Activated CD8-positive, alpha-beta T cell treated with anti-CD3 and anti-CD28 coated beads for 36 hours (primary cell): ENCODE data around the gene PM20D1. TPM values are rescaled to one million over a fixed set of nuclear protein-coding genes. Genes with fewer than 3 reads are reported as not detected.
"Not testable (repeated sequence)": the region's sequence is repeated elsewhere in the genome, so short reads cannot be mapped to it uniquely, and the experiment has no call there.

ENCODE experiments used
- ATAC-seq: fragments of 200-7000 bp; cut with Tn5 transposase; one replicate; pipeline ENCODE4 v1.10.0; 2021; ENCODE audit warnings: mild to moderate bottlenecking, moderate library complexity
- CTCF ChIA-PET: fragments of 350-600 bp; sonication (Branson Sonifier 250); formaldehyde crosslinking; loops from one replicate; lab custom pipeline; 2021; ENCODE audit warnings: antibody characterized with exemption; lab: Charles Lee
- POLR2A ChIA-PET: fragments of 350-600 bp; sonication (Branson Sonifier 250); formaldehyde crosslinking; loops from one replicate; lab custom pipeline; 2021; ENCODE audit warnings: antibody characterized with exemption; lab: Charles Lee
- DNase-seq: peaks from one replicate; pipeline ENCODE4 v3.0.0-alpha.2; 2020
- H3K27ac Mint-ChIP-seq: one replicate; pipeline ENCODE4 v1.8.0; 2021; ENCODE audit warnings: mild to moderate bottlenecking, mixed read lengths
- H3K27me3 Mint-ChIP-seq: one replicate; pipeline ENCODE4 v1.8.0; 2021; ENCODE audit warnings: mixed read lengths
- H3K36me3 Mint-ChIP-seq: one replicate; pipeline ENCODE4 v1.8.0; 2021; ENCODE audit warnings: low read depth, mixed read lengths
- H3K4me1 Mint-ChIP-seq: one replicate; pipeline ENCODE4 v1.8.0; 2021; ENCODE audit warnings: low read depth, mixed read lengths
- H3K4me3 Mint-ChIP-seq: one replicate; pipeline ENCODE4 v1.8.0; 2021; ENCODE audit warnings: mild to moderate bottlenecking, moderate library complexity, mixed read lengths
- H3K9me3 Mint-ChIP-seq: one replicate; pipeline ENCODE4 v1.8.0; 2021; ENCODE audit warnings: mixed read lengths
- intact Hi-C: fragments of 100-400 bp; cut with micrococcal nuclease; formaldehyde crosslinking; loops from one replicate; pipeline ENCODE4 v1.10.0; 2022
- total RNA-seq, 2 experiments: library from RNA; stranded (reverse); gene quantifications; one replicate each; pipeline ENCODE4 v1.2.3, GENCODE V29; 2021
- TF ChIP-seq, protein P1 (sequence below): fragments of 200-600 bp; IDR thresholded peaks from one replicate; pipeline ENCODE4 v1.8.0; 2022; ENCODE audit warnings: antibody characterized with exemption, mild to moderate bottlenecking

PM20D1 gene
- total RNA-seq, 2 experiments from 2014 or later, result 0.22 to 0.29 TPM

DNA sequence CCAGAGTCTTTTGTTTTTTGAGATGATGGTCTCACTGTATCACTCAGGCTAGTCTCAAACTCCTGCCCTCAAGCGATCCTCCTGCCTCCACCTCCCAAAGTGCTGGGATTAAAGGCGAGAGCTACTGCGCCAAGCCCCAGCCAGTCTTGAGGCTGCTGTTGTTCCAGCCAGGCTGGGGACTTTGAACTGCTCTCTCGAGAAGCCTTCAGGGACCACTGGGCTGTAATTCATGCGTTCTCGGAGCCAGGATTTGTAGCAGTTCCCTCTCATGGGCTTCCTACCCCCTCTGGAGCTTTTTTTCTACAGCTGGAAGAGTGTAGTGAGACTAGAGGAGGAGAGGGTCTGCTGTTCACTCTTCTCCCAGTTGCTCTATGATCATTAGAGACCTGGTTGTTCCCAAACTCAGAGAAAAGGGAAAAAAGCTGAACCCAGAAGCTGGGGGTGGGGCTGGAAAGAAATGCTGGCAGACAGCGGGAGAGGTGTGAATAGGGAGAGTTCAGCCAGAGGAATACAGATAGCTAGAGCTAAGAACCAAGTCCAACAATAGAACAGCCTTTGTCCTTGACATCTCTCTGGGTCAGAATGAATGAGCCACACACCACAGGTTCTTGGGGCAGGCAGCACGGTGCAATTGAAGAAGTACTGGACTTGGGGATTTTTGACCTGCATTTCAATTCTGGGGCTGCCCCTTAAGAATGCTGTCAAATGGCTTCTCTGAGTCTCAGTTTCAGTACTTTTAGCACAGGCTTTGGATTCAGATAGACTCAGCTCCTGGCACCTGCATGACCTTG, 23.7 kb downstream of the PM20D1 start:
- Mint-ChIP-seq H3K4me3 (no peak overlapping the region), H3K27ac (no peak overlapping the region), H3K9me3 (peaks cover 4% of the 10 kb centered on the region), H3K27me3 (no peaks in the 10 kb centered on the region), H3K4me1 (peaks cover 18% of the 10 kb centered on the region), H3K36me3 (peaks cover 3% of the 10 kb centered on the region)
- POLR2A ChIA-PET, result interaction anchor here (0.6 to 2.1 kb wide), 3 partner anchors 9 to 80 kb away, joined by 3 to 6 read pairs (median 3); no protein-coding TSS in a partner anchor
- ATAC-seq (peak; percentile 49), DNase-seq (no peak)
- CTCF ChIA-PET, result interaction anchor here (1.0 to 1.7 kb wide), 5 partner anchors 8 to 168 kb away, joined by 3 to 7 read pairs (median 4); no protein-coding TSS in a partner anchor
- intact Hi-C loops, result no loop called here
- TF ChIP-seq, protein P1, sequence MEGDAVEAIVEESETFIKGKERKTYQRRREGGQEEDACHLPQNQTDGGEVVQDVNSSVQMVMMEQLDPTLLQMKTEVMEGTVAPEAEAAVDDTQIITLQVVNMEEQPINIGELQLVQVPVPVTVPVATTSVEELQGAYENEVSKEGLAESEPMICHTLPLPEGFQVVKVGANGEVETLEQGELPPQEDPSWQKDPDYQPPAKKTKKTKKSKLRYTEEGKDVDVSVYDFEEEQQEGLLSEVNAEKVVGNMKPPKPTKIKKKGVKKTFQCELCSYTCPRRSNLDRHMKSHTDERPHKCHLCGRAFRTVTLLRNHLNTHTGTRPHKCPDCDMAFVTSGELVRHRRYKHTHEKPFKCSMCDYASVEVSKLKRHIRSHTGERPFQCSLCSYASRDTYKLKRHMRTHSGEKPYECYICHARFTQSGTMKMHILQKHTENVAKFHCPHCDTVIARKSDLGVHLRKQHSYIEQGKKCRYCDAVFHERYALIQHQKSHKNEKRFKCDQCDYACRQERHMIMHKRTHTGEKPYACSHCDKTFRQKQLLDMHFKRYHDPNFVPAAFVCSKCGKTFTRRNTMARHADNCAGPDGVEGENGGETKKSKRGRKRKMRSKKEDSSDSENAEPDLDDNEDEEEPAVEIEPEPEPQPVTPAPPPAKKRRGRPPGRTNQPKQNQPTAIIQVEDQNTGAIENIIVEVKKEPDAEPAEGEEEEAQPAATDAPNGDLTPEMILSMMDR, result no peak

DNA sequence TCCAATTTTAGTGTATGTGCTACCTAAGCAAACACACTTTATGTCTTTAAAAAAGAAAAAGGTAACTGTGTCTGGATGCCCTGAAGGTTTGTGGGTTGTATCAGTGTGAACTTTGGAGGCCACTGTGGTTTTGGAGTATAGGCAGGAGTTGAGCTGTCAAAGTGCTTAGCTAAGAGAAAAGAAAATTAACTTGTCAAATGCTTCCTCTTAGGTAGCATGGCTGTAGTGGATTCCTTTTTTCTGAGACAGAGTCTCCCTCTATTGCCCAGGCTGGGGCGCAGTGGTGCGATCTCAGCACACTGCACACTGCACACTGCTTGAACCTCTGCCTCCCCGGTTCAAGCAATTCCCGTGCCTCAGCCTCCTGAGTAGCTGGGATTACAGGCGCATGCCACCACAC, 25.8 kb downstream of the PM20D1 start:
- ATAC-seq (peak; percentile 13), DNase-seq (no peak)
- intact Hi-C loops, result no loop called here
- POLR2A ChIA-PET, result no interaction called here
- Mint-ChIP-seq H3K4me3 (no peak overlapping the region), H3K27ac (no peak overlapping the region), H3K9me3 (peaks cover 4% of the 10 kb centered on the region), H3K27me3 (no peaks in the 10 kb centered on the region), H3K36me3 (peaks cover 3% of the 10 kb centered on the region), H3K4me1 (peaks cover 18% of the 10 kb centered on the region)
- TF ChIP-seq, protein P1, result no peak
- CTCF ChIA-PET, result interaction anchor here (1.1 to 1.4 kb wide), 2 partner anchors 32 to 113 kb away, joined by 3 to 5 read pairs; no protein-coding TSS in a partner anchor

DNA sequence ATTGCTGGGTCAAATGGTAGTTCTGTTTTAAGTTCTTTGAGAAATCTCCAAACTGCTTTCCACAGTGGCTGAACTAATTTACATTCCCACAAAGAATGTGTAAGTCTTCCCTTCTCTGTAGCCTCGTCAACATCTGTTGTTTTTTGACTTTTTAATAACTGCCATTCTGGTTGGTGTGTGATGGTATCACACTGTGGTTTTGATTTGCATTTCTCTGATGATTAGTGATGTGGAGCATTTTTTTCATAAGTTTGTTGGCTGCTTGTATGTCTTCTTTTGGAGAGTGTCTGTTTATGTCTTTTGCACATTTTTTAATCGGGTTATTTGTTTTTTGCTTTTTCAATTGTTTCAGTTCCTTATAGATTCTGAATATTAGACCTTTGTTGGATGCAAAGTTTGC, 26.7 kb downstream of the PM20D1 start:
- ATAC-seq, DNase-seq, H3K4me3 Mint-ChIP-seq, H3K36me3 Mint-ChIP-seq, H3K9me3 Mint-ChIP-seq, H3K27ac Mint-ChIP-seq, POLR2A ChIA-PET, H3K27me3 Mint-ChIP-seq, CTCF ChIA-PET, intact Hi-C loops: not testable (repeated sequence)
- H3K4me1 Mint-ChIP-seq, result peaks cover 18% of the 10 kb centered on the region

- no peak overlapping the region for H3K4me3 Mint-ChIP-seq
- H3K27me3 Mint-ChIP-seq, result no peaks in the 10 kb centered on the region
- intact Hi-C loops, result no loop called here
- TF ChIP-seq, protein P1, result no peak
- DNase-seq (no peak), ATAC-seq (no peak)
- no peak overlapping the region for H3K27ac Mint-ChIP-seq
- peaks cover 18% of the 10 kb centered on the region for H3K4me1 Mint-ChIP-seq
- CTCF ChIA-PET, result interaction anchor here (1.4 to 2.0 kb wide), 2 partner anchors 30 to 155 kb away, joined by 3 to 4 read pairs; no protein-coding TSS in a partner anchor
- POLR2A ChIA-PET, result no interaction called here
- peaks cover 4% of the 10 kb centered on the region for H3K9me3 Mint-ChIP-seq
- peaks cover 3% of the 10 kb centered on the region for H3K36me3 Mint-ChIP-seq
These were observed 27.5 kb downstream of the PM20D1 start for GRCh38 chr1:205822397-205822796.

DNA sequence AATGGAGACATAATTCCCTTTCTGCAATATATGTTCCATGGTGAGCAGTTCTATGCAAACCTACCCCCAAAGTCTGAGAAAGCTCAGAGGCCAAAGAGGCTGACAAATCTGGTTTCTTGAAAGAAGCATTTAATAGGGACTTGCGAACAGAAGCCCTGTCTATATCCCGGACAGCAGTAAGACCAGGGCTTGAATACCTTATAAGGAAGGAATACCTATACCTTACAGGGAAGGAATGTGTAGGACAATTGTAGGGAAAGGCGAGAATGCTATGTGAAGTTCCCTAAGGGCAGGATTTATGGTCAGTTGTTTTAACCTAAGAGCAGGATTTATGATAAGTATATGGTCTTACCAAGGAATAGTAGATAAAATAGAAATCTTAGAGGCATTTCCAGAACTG, 31.9 kb downstream of the PM20D1 start:
- ChIA-PET POLR2A (interaction anchor here (2.1 kb wide), 1 partner anchor 8 kb away, joined by 6 read pairs; no protein-coding TSS in a partner anchor), CTCF (interaction anchor here (1.4 kb wide), 1 partner anchor 8 kb away, joined by 4 read pairs; no protein-coding TSS in a partner anchor)
- no peak overlapping the region for H3K4me3 Mint-ChIP-seq
- no peak overlapping the region for H3K27ac Mint-ChIP-seq
- TF ChIP-seq, protein P1, result no peak
- intact Hi-C loops, result no loop called here
- H3K36me3 Mint-ChIP-seq, result no peaks in the 10 kb centered on the region
- peaks cover 11% of the 10 kb centered on the region for H3K4me1 Mint-ChIP-seq
- no peaks in the 10 kb centered on the region for H3K9me3 Mint-ChIP-seq
- ATAC-seq (no peak), DNase-seq (no peak)
- no peaks in the 10 kb centered on the region for H3K27me3 Mint-ChIP-seq
